Choroid plexus epithelial cell (primary cell): ENCODE results near the gene PPP1R9A.
A peak's percentile ranks its signal among the peaks of the same experiment; 100 is the strongest.

ENCODE experiments used
- DNase-seq: peaks from one replicate; pipeline ENCODE4 v3.0.0-alpha.2; 2010; ENCODE audit warnings: low read depth
- H3K4me3 ChIP-seq: 2 replicates; pipeline ENCODE4 v1.5.1; 2011; ENCODE audit warnings: low read depth, mild to moderate bottlenecking, control low read depth, low read length, moderate library complexity
- CTCF ChIP-seq: conservative IDR thresholded peaks from 2 replicates; pipeline ENCODE4 v1.5.1; 2011; ENCODE audit warnings: low read depth, mild to moderate bottlenecking, control low read depth, inconsistent platforms, low read length, moderate library complexity

The PPP1R9A gene

GRCh38 chr7:94908323-94909178 is 1.2 kb downstream of the PPP1R9A start:
- peak overlapping the region; percentile 55 for H3K4me3 ChIP-seq
- no peak for TF ChIP-seq CTCF
- peak; percentile 20 for DNase-seq

- no peak overlapping the region for H3K4me3 ChIP-seq
- no peak for TF ChIP-seq CTCF
- no peak for DNase-seq
These were observed 1.7 kb downstream of the PPP1R9A start for GRCh38 chr7:94909179-94909466.

- H3K4me3 ChIP-seq: no peak overlapping the region
- TF ChIP-seq CTCF: no peak
- peak; percentile 9 for DNase-seq
These were observed 4.7 kb downstream of the PPP1R9A start for GRCh38 chr7:94912085-94912484.

- no peak for TF ChIP-seq CTCF
- DNase-seq: no peak
- no peak overlapping the region for H3K4me3 ChIP-seq
These were observed 6.0 kb downstream of the PPP1R9A start for GRCh38 chr7:94913391-94913790.

- no peak overlapping the region for H3K4me3 ChIP-seq
- TF ChIP-seq CTCF: no peak
- DNase-seq: no peak
These were observed 14.5 kb downstream of the PPP1R9A start for GRCh38 chr7:94921911-94922310.

GRCh38 chr7:94922457-94922856 is 15.1 kb downstream of the PPP1R9A start:
- DNase-seq: no peak
- no peak for TF ChIP-seq CTCF
- H3K4me3 ChIP-seq: no peak overlapping the region

- TF ChIP-seq CTCF: no peak
- DNase-seq: no peak
- no peak overlapping the region for H3K4me3 ChIP-seq
These were observed 16.0 kb downstream of the PPP1R9A start for GRCh38 chr7:94923412-94923811.
